ENCODE results near the gene CMSS1. TPM values are rescaled to one million over a fixed set of nuclear protein-coding genes. Genes with fewer than 3 reads are reported as not detected.

The CMSS1 gene
- total RNA-seq, 1 donor from 2014 or later: 56.3 TPM

GRCh38 chr3:99965681-99966408 is 148.2 kb downstream of the CMSS1 start:
- Histone ChIP-seq H3K4me1 (no peaks in the 10 kb centered on the region), H4K20me1 (ENCODE audit: low read depth) (no peaks in the 10 kb centered on the region), H3K36me3 (no peaks in the 10 kb centered on the region), H3K4me2 (no peak overlapping the region), H2AFZ (replicated peaks) (no peak overlapping the region), H3F3A (ENCODE audit: low read depth) (no peaks in the 10 kb centered on the region), H3K27ac (no peak overlapping the region), H3K9ac (no peak overlapping the region), H3K4me3 (no peak overlapping the region), H3K9me3 (ENCODE audit: low read depth) (no peaks in the 10 kb centered on the region), H3K27me3 (no peaks in the 10 kb centered on the region), H3K79me2 (ENCODE audit: low read depth) (no peaks in the 10 kb centered on the region)
- TF ChIP-seq EZH2phosphoT487 (IDR thresholded peaks at IDR 0.05): no peak
- no peak for TF ChIP-seq EZH2 (IDR thresholded peaks at IDR 0.05)
- TF ChIP-seq CTCF (IDR thresholded peaks at IDR 0.05): no peak
- Mint-ChIP-seq H3K4me3 (no peak overlapping the region), H3K4me1 (peaks cover 15% of the 10 kb centered on the region), H3K27me3 (ENCODE audit: insufficient read depth, low read depth) (peaks cover 3% of the 10 kb centered on the region), H3K9me3 (no peaks in the 10 kb centered on the region), H3K36me3 (no peaks in the 10 kb centered on the region), H3K27ac (no peak overlapping the region)
- DNase-seq (ENCODE audit: low spot score): no peak

- H3K9ac ChIP-seq: no peak overlapping the region
- no peak overlapping the region for H3K27ac ChIP-seq
- no peak overlapping the region for H3K27ac Mint-ChIP-seq
- no peaks in the 10 kb centered on the region for H4K20me1 ChIP-seq (ENCODE audit: low read depth)
- H3K36me3 ChIP-seq: no peaks in the 10 kb centered on the region
- H3F3A ChIP-seq (ENCODE audit: low read depth): no peaks in the 10 kb centered on the region
- H3K79me2 ChIP-seq (ENCODE audit: low read depth): no peaks in the 10 kb centered on the region
- H3K4me3 Mint-ChIP-seq: no peak overlapping the region
- H2AFZ ChIP-seq (replicated peaks): no peak overlapping the region
- H3K36me3 Mint-ChIP-seq: no peaks in the 10 kb centered on the region
- H3K27me3 Mint-ChIP-seq (ENCODE audit: insufficient read depth, low read depth): no peaks in the 10 kb centered on the region
- H3K4me1 ChIP-seq: no peaks in the 10 kb centered on the region
- TF ChIP-seq CTCF (IDR thresholded peaks at IDR 0.05): no peak
- no peak for TF ChIP-seq EZH2phosphoT487 (IDR thresholded peaks at IDR 0.05)
- TF ChIP-seq EZH2 (IDR thresholded peaks at IDR 0.05): no peak
- no peaks in the 10 kb centered on the region for H3K27me3 ChIP-seq
- H3K4me2 ChIP-seq: no peak overlapping the region
- no peaks in the 10 kb centered on the region for H3K9me3 Mint-ChIP-seq
- H3K4me1 Mint-ChIP-seq: peaks cover 15% of the 10 kb centered on the region
- no peak overlapping the region for H3K4me3 ChIP-seq
- no peaks in the 10 kb centered on the region for H3K9me3 ChIP-seq (ENCODE audit: low read depth)
- DNase-seq (ENCODE audit: low spot score): no peak
Observed at GRCh38 chr3:99966662-99967416, 149.2 kb downstream of the CMSS1 start.

GRCh38 chr3:99967796-99968195 is 150.1 kb downstream of the CMSS1 start:
- H3K4me2 ChIP-seq: no peak overlapping the region
- Mint-ChIP-seq H3K27ac (no peak overlapping the region), H3K36me3 (no peaks in the 10 kb centered on the region)

More at GRCh38 chr3:99967796-99968195, 150.1 kb downstream of the CMSS1 start:
- Histone ChIP-seq H3K36me3 (no peaks in the 10 kb centered on the region), H3K79me2 (ENCODE audit: low read depth) (no peaks in the 10 kb centered on the region), H3K4me1 (no peaks in the 10 kb centered on the region), H3K9me3 (ENCODE audit: low read depth) (no peaks in the 10 kb centered on the region), H3K27ac (no peak overlapping the region), H3K4me3 (no peak overlapping the region), H3K9ac (no peak overlapping the region), H2AFZ (replicated peaks) (no peak overlapping the region), H3F3A (ENCODE audit: low read depth) (no peaks in the 10 kb centered on the region), H3K27me3 (no peaks in the 10 kb centered on the region), H4K20me1 (ENCODE audit: low read depth) (no peaks in the 10 kb centered on the region)
- no peak for DNase-seq (ENCODE audit: low spot score)
- H3K4me3 Mint-ChIP-seq: no peak overlapping the region
- H3K9me3 Mint-ChIP-seq: no peaks in the 10 kb centered on the region
- TF ChIP-seq EZH2 (IDR thresholded peaks at IDR 0.05): no peak
- no peak for TF ChIP-seq CTCF (IDR thresholded peaks at IDR 0.05)
- no peak for TF ChIP-seq EZH2phosphoT487 (IDR thresholded peaks at IDR 0.05)
- peaks cover 15% of the 10 kb centered on the region for H3K4me1 Mint-ChIP-seq
- no peaks in the 10 kb centered on the region for H3K27me3 Mint-ChIP-seq (ENCODE audit: insufficient read depth, low read depth)

Data from neural progenitor cell (in vitro differentiated cells).